Measurements from ENCODE around the gene BOLA3. TPM values are rescaled to one million over a fixed set of nuclear protein-coding genes. Genes with fewer than 3 reads are reported as not detected.

Gene BOLA3
- total RNA-seq, 2 experiments from 2014 or later = 131 to 135 TPM

DNA sequence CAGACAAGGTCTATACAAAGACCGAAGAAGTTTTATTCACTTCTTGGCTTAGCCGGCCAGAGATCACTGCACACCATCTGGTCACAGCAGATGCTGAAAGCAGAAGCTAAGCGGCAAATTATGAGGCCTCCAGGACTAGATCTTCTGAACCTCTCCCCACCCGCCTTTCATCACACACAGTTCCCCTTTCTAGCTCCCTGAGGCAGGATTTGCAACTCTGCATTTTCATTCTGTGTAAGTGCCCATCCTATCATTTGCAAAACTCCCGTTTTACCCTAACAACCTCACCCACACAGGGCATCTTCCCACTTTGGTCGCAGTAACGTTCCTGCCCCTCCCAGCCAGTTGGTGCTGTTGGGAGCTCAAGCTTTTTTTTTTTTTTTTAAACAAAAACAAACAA is 34.0 kb upstream of the BOLA3 start:
- DNase-seq (no peak), ATAC-seq (no peak)
- H3K36me3 Mint-ChIP-seq (ENCODE audit: low read depth) = peaks cover 8% of the 10 kb centered on the region
- POLR2A ChIA-PET = interaction anchor here (1.0 to 9.0 kb wide), 3 partner anchors 17 to 28 kb away, joined by 3 to 160 read pairs (median 3); partner anchors contain the start of gene MTHFD2
- H3K4me3 Mint-ChIP-seq = no peak overlapping the region
- TF ChIP-seq, protein P1, sequence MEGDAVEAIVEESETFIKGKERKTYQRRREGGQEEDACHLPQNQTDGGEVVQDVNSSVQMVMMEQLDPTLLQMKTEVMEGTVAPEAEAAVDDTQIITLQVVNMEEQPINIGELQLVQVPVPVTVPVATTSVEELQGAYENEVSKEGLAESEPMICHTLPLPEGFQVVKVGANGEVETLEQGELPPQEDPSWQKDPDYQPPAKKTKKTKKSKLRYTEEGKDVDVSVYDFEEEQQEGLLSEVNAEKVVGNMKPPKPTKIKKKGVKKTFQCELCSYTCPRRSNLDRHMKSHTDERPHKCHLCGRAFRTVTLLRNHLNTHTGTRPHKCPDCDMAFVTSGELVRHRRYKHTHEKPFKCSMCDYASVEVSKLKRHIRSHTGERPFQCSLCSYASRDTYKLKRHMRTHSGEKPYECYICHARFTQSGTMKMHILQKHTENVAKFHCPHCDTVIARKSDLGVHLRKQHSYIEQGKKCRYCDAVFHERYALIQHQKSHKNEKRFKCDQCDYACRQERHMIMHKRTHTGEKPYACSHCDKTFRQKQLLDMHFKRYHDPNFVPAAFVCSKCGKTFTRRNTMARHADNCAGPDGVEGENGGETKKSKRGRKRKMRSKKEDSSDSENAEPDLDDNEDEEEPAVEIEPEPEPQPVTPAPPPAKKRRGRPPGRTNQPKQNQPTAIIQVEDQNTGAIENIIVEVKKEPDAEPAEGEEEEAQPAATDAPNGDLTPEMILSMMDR (IDR thresholded peaks at IDR 0.05) = no peak
- H3K27me3 Mint-ChIP-seq = no peaks in the 10 kb centered on the region
- H3K9me3 Mint-ChIP-seq = no peaks in the 10 kb centered on the region
- H3K27ac Mint-ChIP-seq = peak overlapping the region; percentile 30
- CTCF ChIA-PET = interaction anchor here (0.7 to 6.0 kb wide), 4 partner anchors 11 to 153 kb away, joined by 3 to 67 read pairs (median 4); partner anchors contain the start of genes BOLA3 and MTHFD2
- H3K4me1 Mint-ChIP-seq (ENCODE audit: low read depth) = peaks cover 24% of the 10 kb centered on the region
- intact Hi-C loops (cut with micrococcal nuclease) = no loop called here

DNA sequence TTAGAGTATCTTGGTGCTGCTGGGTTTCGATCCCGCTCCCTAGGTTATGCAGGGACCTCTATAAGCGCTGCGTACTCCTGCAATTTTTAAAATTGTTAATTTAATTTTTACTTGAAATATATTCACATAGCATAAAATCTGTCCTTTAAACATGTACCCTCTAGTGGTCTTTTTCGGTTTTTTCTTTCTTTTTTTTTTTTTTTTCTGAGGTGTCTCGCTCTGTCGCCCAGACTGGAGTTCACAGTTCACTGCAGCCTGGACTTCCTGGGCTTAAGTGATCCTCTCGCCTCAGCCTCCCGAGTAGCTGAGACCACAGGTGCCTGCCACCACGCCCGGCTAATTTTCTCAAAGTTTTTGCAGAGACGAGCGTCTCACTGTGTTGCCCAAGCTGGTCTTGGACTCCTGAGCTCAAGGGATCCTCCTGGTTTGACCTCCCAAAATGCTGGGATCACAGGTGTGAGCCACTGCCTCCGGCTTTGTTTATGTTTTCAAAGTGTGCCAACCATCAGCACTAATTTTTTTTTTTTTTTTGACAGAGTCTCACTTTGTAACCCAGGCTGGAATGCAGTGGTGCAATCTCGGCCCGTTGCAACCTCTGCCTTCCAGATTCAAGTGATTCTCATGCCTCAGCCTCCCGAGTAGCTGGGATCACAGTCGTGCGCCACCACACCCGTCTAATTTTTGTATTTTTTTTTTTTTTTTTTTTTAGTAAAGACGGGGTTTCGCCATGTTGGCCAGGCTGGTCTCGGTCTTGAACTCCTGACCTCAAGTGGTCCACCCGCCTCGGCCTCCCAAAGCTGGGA is 31.6 kb upstream of the BOLA3 start:
- Mint-ChIP-seq H3K36me3 (ENCODE audit: low read depth) (peaks cover 23% of the 10 kb centered on the region), H3K27ac (peak overlapping the region; percentile 94), H3K9me3 (no peaks in the 10 kb centered on the region), H3K4me1 (ENCODE audit: low read depth) (peaks cover 39% of the 10 kb centered on the region), H3K27me3 (no peaks in the 10 kb centered on the region), H3K4me3 (peak overlapping the region; percentile 90)
- ATAC-seq (peak; percentile 28), DNase-seq (no peak)
- ChIA-PET POLR2A (interaction anchor here (0.9 to 9.0 kb wide), 18 partner anchors 11 to 431 kb away, joined by 3 to 160 read pairs (median 6); partner anchors contain the start of genes BOLA3 and MTHFD2), CTCF (interaction anchor here (0.7 to 6.0 kb wide), 21 partner anchors 9 to 356 kb away, joined by 3 to 67 read pairs (median 7); partner anchors contain the start of genes BOLA3 and MTHFD2)
- intact Hi-C loops (cut with micrococcal nuclease) = no loop called here
- TF ChIP-seq, protein P1 (IDR thresholded peaks at IDR 0.05) = peak; percentile 72

DNA sequence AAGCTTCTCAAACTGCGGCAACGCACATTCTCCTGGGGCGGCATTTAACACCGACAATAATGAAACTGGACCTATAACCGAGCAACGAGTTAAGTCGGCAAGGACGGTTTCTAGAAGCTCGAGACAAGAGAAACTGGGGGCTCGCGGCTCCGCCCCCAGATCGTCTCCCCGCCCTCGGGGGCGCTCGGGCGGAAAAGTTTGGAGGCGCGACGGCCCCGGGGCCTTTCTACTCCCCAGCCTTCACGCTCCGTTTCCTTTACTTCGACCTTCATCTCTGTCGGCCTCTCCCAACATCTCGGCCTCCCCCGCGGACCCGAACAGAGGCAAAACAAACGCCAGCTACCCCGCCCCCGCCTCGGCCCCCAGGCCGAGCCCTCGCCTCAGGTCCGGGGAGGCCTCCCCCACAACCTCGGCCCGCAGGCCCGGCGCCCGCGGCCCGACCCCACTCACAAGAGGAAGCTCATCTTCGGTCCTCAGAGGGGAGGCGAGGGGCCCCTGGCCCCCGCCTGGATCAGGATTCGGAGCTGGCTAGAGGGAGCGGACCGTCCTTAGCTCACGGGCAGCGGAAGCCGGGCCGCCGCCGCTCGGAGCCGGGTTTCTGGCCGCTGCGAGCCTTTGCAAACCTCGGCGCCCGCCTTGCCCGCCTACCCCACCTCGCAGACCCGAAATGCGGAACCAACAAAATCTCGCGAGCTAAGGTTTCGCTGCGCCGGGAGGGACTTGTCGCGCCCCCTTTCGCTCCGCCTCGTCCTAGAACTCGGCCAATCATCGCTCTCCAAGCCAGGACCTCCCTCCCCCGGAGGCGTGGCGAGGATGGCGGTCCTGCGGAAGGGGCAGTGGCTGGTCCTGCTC is 30.7 kb upstream of the BOLA3 start, which contains the start of gene MOB1A:
TSS of gene MOB1A (minus strand) at position 669 of the 852 bp plus-strand sequence. CDS start at position 464, 205 bp downstream.
- POLR2A ChIA-PET = interaction anchor here (0.7 to 9.0 kb wide), 27 partner anchors 9 to 430 kb away, joined by 3 to 160 read pairs (median 5); partner anchors contain the start of genes BOLA3 and MTHFD2
- peak within 1 kb of the TSS; percentile 94 for H3K27ac Mint-ChIP-seq
- CTCF ChIA-PET = interaction anchor here (0.6 to 6.0 kb wide), 30 partner anchors 10 to 355 kb away, joined by 3 to 67 read pairs (median 6); partner anchors contain the start of genes BOLA3 and MTHFD2
- H3K4me1 Mint-ChIP-seq (ENCODE audit: low read depth) = peaks cover 41% of the 10 kb centered on the region
- no peaks in the 10 kb centered on the region for H3K9me3 Mint-ChIP-seq
- peak within 1 kb of the TSS; percentile 90 for H3K4me3 Mint-ChIP-seq
- TF ChIP-seq, protein P1 (IDR thresholded peaks at IDR 0.05) = no peak
- intact Hi-C loops (cut with micrococcal nuclease) = no loop called here
- DNase-seq (peak; percentile 99), ATAC-seq (peak; percentile 94)
- no peaks in the 10 kb centered on the region for H3K27me3 Mint-ChIP-seq
- H3K36me3 Mint-ChIP-seq (ENCODE audit: low read depth) = peaks cover 24% of the 10 kb centered on the region

DNA sequence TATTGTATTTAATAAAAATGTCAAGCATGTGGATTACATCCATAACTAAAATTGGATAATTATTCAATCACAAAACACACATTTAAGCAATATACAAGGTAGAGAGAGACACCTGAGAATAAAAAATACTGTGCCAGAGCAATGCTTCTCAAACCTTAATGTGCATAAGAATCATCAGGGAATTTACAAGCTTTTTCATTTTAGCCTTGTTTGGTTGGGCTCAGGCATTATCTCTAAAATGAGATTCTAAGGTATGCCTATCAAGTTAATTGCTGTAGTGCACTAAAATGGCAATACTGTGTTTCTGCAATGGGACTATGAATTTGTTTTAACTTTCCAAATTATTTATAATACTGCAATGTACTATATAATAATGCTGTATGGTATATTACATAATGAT is 30.0 kb upstream of the BOLA3 start:
- intact Hi-C loops (cut with micrococcal nuclease) = no loop called here
- TF ChIP-seq, protein P1 (IDR thresholded peaks at IDR 0.05) = no peak
- no peaks in the 10 kb centered on the region for H3K9me3 Mint-ChIP-seq
- DNase-seq (no peak), ATAC-seq (no peak)
- H3K27me3 Mint-ChIP-seq = no peaks in the 10 kb centered on the region
- peaks cover 27% of the 10 kb centered on the region for H3K36me3 Mint-ChIP-seq (ENCODE audit: low read depth)
- POLR2A ChIA-PET = interaction anchor here (0.7 to 9.0 kb wide), 22 partner anchors 10 to 429 kb away, joined by 3 to 160 read pairs (median 4); partner anchors contain the start of genes BOLA3 and MTHFD2
- peaks cover 44% of the 10 kb centered on the region for H3K4me1 Mint-ChIP-seq (ENCODE audit: low read depth)
- peak overlapping the region; percentile 94 for H3K27ac Mint-ChIP-seq
- CTCF ChIA-PET = interaction anchor here (0.6 to 6.0 kb wide), 16 partner anchors 10 to 354 kb away, joined by 3 to 67 read pairs (median 8); partner anchors contain the start of genes BOLA3 and MTHFD2
- H3K4me3 Mint-ChIP-seq = peak overlapping the region; percentile 90
